Activated naive CD8-positive, alpha-beta T cell treated with anti-CD3 and anti-CD28 coated beads, Interleukin-2, amount 50 U/mL, for 16 hours (primary cell): ENCODE data around the gene ZC3H8.
"Not testable (repeated sequence)": the region's sequence is repeated elsewhere in the genome, so short reads cannot be mapped to it uniquely, and the experiment has no call there.

Experiments
- DNase-seq: peaks from one replicate; pipeline ENCODE4 v3.0.0-alpha.2; 2020; ENCODE audit warnings: low read depth, low spot score

Gene ZC3H8

DNA sequence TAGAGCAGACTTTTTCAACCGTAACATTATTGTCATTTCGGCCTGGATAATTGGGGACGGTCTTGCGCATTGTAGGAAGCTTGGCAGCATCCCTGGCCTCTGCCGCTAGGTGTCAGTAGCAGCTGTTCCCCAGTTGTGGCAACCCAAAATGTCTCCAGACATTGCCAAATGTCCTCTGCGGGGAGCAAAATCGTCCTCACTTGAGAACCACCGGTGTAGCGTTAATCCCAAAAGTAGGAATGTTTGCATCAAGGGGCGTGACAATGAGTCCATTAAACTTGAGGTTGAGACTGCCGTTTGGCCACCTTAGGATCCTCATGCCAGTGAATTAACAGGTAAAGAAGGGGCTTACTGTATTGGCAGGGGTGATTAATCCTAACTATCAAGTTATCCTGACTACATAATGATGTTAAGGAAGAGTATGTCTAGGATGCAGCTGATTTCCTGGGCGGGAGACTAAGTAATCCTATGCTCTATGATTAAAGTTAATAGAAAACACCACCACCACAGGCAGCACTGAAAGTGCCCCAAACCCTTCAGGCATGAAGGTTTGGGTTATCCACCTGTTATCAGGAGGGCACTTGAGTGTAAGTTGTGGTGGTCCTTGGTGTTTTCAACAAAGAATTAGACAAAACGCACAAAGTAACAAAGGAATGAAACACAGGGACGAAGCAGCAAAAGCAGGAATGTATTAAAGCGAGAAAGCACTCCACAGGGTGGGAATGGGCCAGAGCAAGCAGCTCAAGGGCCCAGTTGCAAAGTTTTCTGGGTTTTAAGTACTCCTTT lies 4.9 kb upstream of the ZC3H8 start:
- peak; percentile 70 for DNase-seq

DNA sequence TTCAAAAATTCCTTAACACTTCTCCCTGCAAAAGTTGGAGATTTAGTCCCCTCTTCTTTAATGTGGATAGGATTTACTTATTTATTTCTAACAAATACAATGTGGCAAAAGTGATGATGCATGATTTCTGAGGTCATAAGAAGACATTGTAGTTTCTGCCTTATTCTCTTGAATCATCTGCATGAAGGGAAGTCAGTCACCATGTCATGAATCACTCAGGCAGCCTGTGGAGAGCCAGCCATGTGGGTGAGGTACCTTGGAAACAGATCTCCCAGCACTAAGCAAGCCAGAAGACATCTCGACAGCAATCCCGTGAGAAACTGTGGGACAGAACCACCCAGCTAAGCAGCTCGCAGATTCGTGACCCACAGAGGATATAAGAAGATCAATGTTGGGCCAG lies 2.7 kb upstream of the ZC3H8 start:
- no peak for DNase-seq

DNA sequence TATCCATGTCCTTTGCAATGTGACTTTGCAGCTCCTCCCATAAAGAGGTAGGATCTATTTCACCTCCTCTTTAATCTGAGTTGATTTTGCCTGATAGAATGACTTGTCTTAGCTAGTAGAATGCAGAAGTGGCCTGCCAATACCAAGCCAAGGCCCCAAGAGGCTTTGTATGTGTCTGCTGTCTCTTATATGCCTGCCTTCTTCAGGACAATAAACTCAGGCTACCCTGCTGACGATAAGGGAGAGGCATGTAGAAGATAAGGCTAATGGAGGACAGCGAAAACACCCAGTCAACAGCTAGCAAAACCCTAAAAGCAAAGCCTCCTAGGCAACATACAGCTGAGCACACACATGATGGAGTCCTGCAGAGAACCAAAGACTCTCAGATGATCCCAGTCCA lies 1.8 kb upstream of the ZC3H8 start:
- no peak for DNase-seq

DNA sequence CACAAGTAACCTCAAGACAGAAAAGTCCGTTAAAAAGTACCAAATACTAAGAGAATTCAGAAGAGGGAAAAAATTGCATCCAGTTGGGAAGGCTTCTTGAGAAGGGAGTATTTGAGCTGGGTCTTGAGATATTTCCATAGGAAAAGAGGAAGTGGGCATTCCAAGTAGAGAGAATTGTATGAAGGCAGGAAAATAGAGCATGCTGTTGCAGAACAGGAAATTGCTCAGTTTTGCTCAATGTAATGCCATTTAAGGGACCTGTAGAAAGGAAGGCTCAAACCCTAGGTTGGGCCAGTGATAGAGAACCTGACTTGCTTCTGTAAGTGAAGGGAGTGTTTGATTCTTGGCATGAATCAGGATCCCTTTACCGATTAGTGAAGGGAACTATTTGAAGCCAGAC lies 1.0 kb upstream of the ZC3H8 start:
- no peak for DNase-seq

- DNase-seq = no peak
Measured at GRCh38 chr2:112253261-112253815, 1.5 kb downstream of the ZC3H8 start.

DNA sequence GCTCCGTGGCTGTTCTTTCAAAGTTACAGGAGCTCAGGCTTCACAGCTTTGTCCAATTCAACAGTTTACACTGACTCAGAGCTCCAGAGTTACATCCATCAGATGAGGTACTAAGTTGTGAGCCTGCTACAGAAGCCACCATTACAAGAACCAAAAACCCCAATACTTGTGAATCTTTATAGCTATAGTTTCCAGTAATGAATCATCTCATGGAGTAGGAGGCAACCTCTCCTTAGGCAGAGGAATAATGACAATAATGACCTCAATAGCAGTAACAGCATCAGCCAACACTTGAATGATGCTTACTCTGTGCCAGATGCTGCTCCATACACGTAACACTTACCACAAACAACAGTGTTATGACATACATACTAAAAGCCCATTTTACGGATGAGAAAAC lies 3.6 kb downstream of the ZC3H8 start:
- DNase-seq = no peak

DNA sequence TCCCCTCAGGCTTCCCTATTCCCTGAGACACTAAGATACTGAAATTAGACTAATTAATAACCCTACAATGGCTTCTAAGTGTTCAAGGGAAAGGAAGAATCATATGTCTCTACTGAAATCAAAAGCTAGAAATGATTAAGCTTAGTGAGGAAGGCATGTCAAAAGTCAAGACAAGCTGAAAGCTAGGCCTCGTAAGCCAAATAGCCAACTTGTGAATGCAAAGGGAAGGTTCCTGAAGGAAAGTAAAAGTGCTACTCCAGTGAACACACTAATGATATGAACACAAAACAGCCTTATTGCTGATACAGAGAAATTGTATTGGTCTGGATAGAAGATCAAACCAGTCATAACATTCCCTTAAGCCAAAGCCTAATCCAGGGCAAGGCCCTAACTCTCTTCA lies 10.0 kb downstream of the ZC3H8 start:
- no peak for DNase-seq

DNA sequence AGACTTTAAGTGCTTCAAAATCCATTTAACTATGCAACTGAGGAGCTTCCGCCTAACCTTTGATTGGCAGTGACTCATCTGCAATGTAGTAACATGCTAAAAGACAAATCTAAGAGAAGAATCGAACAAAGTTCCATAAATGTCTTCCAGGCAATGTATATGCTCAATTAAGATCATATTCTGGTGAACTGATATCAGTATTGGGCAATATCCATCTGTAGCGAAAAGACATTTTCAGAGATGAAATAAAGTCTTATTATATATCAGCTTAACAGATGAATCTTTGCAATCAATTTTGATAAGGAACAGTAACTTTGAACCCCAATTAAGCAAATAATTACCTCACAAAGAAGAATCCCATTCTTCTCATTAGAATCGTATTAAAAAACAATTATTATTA lies 11.6 kb downstream of the ZC3H8 start:
- DNase-seq = no peak

DNA sequence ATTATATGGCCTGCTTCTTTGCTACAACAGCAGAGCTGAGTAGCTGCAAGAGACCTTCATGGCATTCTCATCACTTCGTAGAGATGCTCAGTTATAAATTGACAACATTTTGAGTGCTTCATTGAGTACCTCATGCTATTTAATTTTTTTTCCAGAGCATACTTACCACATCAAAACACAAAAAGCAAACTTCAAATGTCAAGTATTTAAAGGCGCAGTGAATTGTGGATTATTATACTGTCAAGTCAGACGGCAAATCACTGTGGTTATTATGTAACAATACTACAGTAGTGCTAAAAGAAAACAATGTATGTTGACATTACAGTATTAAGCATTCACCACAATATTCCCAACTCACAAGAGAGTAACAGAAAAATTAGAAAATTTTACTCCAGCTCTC lies 12.5 kb downstream of the ZC3H8 start:
- DNase-seq = no peak

DNA sequence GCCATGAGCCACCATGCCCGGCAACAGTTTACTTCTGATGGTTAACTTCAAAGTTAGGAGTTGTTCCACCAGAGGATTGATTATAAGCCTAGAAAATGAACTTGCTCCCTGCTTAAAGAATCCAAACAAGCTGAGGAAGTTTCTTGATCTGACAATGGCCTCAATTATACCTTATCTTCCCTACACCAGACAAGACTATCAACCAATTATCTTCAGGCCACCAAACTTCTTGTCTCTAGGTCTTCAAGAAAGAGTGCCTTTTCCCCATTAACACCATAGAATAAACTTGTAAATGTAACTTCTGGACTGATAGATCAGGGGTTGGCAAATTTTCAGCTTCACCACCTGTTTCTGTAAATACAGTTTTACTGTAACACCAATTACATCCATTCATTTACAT lies 15.0 kb downstream of the ZC3H8 start:
- no peak for DNase-seq

DNA sequence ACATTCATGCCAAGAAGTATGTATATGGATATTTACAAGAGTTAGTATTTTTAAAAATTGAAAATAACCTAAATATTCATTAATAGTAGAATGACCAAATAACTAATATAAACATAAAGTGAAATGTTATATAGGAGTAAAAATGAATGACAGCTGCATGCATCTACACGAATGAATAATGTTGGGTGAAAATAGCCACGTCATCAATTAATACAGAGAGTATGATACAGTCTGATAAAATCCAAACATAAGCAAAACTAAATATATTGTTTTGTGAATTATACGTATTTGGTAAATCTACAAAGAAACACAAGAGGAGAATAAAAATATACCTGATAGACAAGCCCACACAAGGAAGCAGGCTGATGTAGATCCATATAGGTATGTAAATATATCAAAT lies 24.5 kb downstream of the ZC3H8 start:
- DNase-seq = no peak

GRCh38 chr2:112229348-112229747 lies 25.5 kb downstream of the ZC3H8 start:
- DNase-seq = no peak

- DNase-seq = no peak
Measured at GRCh38 chr2:112220831-112221230, 34.0 kb downstream of the ZC3H8 start.

DNA sequence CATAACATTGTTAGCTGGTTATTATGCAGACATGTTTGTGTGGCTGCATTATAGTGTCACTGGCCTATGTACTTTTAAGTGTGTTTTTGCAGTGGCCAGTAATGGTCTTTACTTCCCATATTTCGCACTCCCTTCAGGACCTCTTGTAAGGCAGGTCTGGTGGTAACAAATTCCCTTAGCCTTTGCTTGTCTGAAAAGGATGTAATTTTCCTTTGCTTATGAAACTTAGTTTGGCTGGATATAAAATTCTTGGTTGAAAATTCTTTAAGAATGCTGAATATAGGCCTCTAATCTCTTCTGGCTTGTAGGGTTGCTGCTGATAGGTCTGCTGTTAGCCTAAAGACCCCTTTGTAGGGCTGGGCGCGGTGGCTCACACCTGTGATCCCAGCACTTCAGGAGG lies 34.7 kb downstream of the ZC3H8 start:
- no peak for DNase-seq

- DNase-seq = no peak
Measured at GRCh38 chr2:112217854-112218253, 37.0 kb downstream of the ZC3H8 start.

DNA sequence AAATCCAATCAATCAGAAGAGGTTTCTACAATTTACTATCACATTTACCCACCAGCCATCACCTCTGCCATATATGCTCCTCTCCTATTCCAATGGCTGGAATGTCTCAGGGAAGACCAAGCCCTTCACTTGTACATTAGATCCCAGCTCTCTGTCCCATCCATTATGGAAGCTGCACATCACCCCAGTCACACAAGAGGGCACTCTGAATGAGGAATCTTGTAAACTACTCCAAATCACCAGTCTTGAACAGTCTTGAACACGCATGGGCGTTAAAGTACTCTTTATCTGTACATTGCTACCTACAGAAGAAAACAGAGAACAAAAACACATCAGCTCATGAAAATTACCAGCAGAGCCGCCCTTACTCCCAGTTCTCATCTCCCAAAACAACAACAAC lies 38.7 kb downstream of the ZC3H8 start:
- DNase-seq = no peak

GRCh38 chr2:112207905-112208304 lies 46.9 kb downstream of the ZC3H8 start:
- DNase-seq = not testable (repeated sequence)

DNA sequence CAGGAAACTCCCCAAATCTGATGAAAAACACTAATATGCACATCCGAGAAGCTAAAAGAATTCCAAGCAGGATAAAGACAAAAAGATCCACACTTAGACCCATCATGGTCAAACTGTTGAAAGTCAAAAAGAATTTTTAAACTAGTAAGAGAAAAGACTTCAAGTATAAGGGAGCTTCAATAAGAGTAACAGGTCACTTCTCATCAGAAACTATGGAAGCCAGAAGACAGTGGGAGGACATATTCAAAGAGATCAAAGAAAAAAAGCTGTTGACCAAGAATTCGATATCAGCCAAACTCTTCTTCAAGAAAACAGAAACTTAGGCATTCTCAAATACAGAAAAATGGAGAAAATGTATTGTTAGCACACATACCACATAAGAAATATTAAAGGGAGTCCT lies 50.4 kb downstream of the ZC3H8 start:
- no peak for DNase-seq

DNA sequence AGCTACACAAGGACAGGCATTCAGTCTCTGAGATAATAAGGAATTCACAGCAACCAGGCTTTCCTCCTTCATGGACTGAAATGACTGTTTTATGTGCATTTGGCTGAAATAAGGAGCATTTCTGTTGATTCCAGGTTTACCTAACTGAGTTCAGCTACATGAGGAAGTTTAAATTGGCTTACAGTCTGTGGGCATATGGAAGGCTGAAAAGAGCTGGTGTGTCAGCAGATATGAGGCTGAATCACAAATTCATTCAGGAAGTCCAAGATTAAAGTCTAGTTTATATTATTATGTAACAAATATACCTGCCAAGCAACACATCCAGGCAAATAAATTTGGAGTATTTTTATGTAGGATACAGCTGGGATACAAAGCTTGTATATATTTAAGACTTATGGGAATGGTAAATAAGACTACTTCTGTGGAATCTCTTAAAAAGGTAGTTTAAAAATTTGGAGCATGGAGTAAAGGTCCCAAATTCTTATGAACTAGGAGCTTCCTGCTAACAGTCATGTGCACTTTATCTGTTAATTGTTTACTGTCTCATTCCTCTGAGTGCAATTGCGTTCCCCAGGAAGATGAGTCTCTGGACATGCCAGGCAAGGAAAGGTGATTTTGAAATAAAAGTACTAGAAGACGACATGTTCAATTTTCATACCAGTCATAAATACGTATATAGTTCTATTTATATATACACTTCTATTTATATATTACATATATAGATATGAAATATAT lies 53.0 kb downstream of the ZC3H8 start:
- DNase-seq = no peak

DNA sequence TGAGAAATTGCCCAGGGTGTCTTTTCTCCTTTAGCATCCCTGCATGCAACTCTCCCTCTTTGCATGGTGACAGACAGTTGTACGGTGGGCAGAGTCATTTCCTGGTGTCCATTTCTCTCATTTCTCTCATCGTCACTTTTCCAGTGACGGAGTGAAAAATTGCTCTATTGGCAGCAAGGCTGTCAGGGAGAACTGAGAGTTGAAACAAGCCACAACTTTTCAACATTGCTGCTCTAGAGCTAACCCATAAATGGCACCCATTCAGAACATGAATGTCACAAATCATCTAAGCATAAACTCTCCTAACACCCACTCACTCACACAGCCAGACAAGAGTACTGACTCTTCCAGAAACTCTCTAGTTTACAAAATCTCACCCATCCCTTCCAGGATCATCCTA lies 55.7 kb downstream of the ZC3H8 start:
- DNase-seq = no peak

- DNase-seq = no peak
Measured at GRCh38 chr2:112198780-112199179, 56.1 kb downstream of the ZC3H8 start.

DNA sequence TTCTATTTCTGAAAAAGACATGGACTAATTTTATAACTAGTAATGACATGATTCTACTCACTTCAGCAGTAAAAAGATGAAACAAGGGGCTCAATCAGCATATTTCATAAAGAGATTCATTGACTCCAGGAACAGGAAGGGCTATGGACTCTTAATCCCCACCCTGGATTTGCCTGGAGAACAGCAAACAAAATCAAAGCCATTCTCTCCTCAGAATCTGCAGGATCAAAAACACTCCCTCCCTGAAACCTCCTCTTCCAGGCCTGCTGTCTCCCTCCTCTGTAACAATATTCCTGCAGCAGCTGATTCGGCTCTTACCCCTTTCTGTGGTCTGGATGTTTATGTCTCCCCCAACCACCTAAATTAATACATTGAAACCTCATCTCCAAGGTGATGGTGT lies 57.0 kb downstream of the ZC3H8 start:
- no peak for DNase-seq

- no peak for DNase-seq
Measured at GRCh38 chr2:112195950-112196349, 58.9 kb downstream of the ZC3H8 start.
